ENCODE measurements around the gene CEMIP.

Gene CEMIP

GRCh38 chr15:80780416-80781221 is 1.4 kb downstream of the CEMIP start:
- no peak for DNase-seq (ENCODE audit: low read depth in 2 of 2, low spot score in 1 of 2)

- DNase-seq (ENCODE audit: low read depth in 2 of 2, low spot score in 1 of 2): no peak
Observed at GRCh38 chr15:80783260-80783659, 4.1 kb downstream of the CEMIP start.

GRCh38 chr15:80785335-80785734 is 6.2 kb downstream of the CEMIP start:
- DNase-seq (ENCODE audit: low read depth in 2 of 2, low spot score in 1 of 2): no peak

- DNase-seq (ENCODE audit: low read depth in 2 of 2, low spot score in 1 of 2): no peak
Observed at GRCh38 chr15:80785811-80786354, 6.7 kb downstream of the CEMIP start.

- no peak for DNase-seq (ENCODE audit: low read depth in 2 of 2, low spot score in 1 of 2)
Observed at GRCh38 chr15:80787316-80787715, 8.1 kb downstream of the CEMIP start.

- DNase-seq (ENCODE audit: low read depth in 2 of 2, low spot score in 1 of 2): no peak
Observed at GRCh38 chr15:80788536-80788935, 9.4 kb downstream of the CEMIP start.

- DNase-seq (ENCODE audit: low read depth in 2 of 2, low spot score in 1 of 2): no peak
Observed at GRCh38 chr15:80789296-80789695, 10.1 kb downstream of the CEMIP start.

GRCh38 chr15:80789796-80790195 is 10.6 kb downstream of the CEMIP start:
- no peak for DNase-seq (ENCODE audit: low read depth in 2 of 2, low spot score in 1 of 2)

GRCh38 chr15:80790236-80790635 is 11.1 kb downstream of the CEMIP start:
- no peak for DNase-seq (ENCODE audit: low read depth in 2 of 2, low spot score in 1 of 2)

GRCh38 chr15:80791004-80791403 is 11.8 kb downstream of the CEMIP start:
- no peak for DNase-seq (ENCODE audit: low read depth in 2 of 2, low spot score in 1 of 2)

- DNase-seq (ENCODE audit: low read depth in 2 of 2, low spot score in 1 of 2): no peak
Observed at GRCh38 chr15:80796407-80796806, 17.2 kb downstream of the CEMIP start.

- DNase-seq (ENCODE audit: low read depth in 2 of 2, low spot score in 1 of 2): no peak
Observed at GRCh38 chr15:80798911-80799310, 19.7 kb downstream of the CEMIP start.

- DNase-seq (ENCODE audit: low read depth in 2 of 2, low spot score in 1 of 2): no peak
Observed at GRCh38 chr15:80800067-80800466, 20.9 kb downstream of the CEMIP start.

- no peak for DNase-seq (ENCODE audit: low read depth in 2 of 2, low spot score in 1 of 2)
Observed at GRCh38 chr15:80801891-80802680, 22.9 kb downstream of the CEMIP start.

GRCh38 chr15:80803580-80804525 is 24.7 kb downstream of the CEMIP start:
- no peak for DNase-seq (ENCODE audit: low read depth in 2 of 2, low spot score in 1 of 2)

- DNase-seq (ENCODE audit: low read depth in 2 of 2, low spot score in 1 of 2): no peak
Observed at GRCh38 chr15:80804970-80805495, 25.9 kb downstream of the CEMIP start.

GRCh38 chr15:80811781-80812315 is 32.7 kb downstream of the CEMIP start:
- no peak for DNase-seq (ENCODE audit: low read depth in 2 of 2, low spot score in 1 of 2)

- DNase-seq (ENCODE audit: low read depth in 2 of 2, low spot score in 1 of 2): no peak
Observed at GRCh38 chr15:80815106-80815505, 35.9 kb downstream of the CEMIP start.

- DNase-seq (ENCODE audit: low read depth in 2 of 2, low spot score in 1 of 2): no peak
Observed at GRCh38 chr15:80816049-80816653, 37.0 kb downstream of the CEMIP start.

GRCh38 chr15:80816936-80817335 is 37.8 kb downstream of the CEMIP start:
- DNase-seq (ENCODE audit: low read depth in 2 of 2, low spot score in 1 of 2): no peak

Data from stimulated activated CD8-positive, alpha-beta memory T cell treated with anti-CD3 and anti-CD28 coated beads, Interleukin-4, amount 100 ng/mL, for 4 hours (primary cell).